ENCODE data around the gene IL2RA.

IL2RA gene

DNA sequence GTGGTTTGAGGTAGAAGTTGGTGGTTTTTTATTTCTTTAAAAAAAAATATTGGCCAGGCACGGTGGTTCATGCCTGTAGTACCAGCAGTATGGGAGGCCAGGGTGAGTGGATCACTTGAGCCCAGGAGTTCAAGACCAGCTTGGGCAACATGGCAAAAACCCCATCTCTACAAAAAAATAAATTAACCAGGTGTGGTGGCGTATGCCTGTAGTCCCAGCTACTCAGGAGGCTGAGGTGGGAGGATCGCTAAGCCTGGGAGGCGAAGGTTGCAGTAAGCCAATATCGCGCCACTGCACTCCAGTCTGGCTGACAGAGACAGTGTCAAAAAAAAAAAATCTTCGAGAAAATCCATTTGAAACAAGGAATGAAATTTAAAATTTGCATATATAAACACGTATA lies 1.1 kb downstream of the IL2RA start:
- in situ Hi-C loops (cut with HindIII; ENCODE audit: low sequenced_read_pairs): no loop called here

DNA sequence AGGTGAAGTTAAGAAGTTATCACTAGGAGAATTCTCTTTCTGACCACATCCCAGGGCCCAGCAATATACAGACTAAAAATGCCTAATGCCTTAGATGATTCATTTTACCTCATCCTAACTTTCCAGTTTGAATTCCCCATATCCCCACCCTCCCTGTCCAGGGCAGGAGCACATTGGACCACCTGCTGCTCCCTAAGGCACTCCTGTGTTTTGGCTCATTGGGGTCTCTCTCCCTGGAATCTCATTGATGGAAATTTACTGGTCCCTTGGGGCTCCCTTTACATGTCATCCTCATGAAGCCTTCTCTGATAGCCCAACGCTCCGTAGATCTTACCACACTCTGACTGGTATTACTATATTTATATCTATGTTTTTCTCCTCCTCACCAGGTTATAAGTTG lies 2.7 kb downstream of the IL2RA start:
- in situ Hi-C loops (cut with HindIII; ENCODE audit: low sequenced_read_pairs): no loop called here

DNA sequence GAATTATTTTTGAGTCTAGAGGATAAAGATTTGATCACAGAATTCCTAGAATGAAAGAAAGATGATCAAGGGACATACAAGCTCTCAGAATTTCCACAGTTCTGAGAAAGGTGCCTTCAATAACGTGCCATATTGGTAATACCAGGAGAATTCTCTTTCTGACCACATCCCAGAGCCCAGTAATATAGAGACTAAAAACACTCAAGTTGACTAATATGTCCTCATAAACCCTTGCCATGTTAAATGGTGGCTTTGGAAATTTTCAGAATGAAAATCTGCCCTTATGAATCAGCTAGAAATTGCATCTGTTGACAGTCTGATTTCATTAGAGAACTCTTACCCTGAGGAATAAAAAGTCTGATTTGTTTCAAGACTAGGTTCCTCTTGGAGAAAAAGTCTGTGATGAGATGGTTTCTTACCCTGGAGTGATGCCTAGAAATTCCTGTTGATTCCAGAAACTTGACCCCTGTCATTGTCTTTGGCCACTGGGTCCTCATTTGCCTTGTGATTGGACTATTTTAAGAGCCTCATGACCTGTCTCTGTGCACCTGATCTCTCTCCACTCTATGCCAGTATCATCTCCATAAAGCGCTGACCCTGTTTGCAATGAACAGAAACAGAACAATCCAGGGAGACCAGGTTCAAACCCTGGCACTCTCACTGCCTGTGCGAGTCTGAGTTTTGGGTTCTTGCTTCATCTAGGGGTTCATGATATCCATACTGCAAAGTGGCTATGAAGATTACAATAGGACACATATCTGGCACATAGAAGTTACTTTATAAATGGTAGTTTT lies 3.3 kb downstream of the IL2RA start:
- in situ Hi-C loops (cut with HindIII; ENCODE audit: low sequenced_read_pairs): no loop called here

DNA sequence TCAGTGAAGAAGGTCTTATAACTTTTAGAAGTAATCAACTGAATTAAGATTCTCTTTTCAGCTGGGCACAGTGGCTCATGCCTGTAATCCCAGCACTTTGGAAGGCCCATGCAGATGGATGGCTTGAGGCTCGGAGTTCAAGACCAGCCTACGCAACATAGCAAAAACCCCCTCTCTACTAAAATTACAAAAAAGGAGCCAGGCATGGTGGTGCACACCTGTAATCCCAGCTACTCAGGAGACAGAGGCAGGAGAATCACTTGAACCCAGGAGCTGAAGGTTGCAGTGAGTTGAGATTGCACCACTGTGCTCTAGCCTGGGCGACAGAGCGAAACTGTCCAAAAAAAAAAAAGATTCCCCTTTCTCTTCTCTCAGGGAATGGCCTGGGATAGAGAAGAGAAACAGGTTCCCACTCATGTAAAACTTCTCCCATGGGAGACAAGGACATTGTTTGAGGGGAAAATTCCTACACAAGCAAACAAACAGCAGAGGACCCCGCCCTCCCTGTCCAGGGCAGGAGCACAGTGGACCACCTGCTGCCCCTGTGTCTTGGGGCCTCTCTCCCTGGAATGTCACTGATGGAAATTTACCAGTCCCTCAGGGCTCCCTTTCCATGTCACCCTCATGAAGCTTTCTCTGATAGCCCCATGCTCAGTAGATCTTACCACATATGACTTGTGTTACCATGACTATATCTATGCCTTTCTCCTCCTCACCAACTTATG lies 5.6 kb downstream of the IL2RA start:
- in situ Hi-C loops (cut with HindIII; ENCODE audit: low sequenced_read_pairs): no loop called here

DNA sequence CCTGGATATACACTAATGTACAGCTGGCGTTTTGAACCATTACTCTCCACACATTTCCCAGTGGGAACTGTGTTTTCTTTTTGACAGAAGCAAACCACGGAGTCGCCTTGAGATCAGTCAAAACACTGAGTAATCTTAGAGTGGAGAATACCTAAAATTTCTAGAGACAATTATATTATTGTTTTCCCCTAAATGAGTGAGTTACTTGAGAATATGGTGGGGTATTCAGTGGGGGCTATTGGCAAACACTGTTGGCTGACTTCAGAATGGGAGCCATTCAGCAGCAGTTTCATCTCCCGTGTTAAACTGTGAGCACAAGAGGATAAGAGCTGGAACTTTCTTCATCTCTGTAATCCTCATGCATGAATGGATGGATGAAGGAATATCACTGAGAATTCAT lies 6.2 kb downstream of the IL2RA start:
- in situ Hi-C loops (cut with HindIII; ENCODE audit: low sequenced_read_pairs): no loop called here

DNA sequence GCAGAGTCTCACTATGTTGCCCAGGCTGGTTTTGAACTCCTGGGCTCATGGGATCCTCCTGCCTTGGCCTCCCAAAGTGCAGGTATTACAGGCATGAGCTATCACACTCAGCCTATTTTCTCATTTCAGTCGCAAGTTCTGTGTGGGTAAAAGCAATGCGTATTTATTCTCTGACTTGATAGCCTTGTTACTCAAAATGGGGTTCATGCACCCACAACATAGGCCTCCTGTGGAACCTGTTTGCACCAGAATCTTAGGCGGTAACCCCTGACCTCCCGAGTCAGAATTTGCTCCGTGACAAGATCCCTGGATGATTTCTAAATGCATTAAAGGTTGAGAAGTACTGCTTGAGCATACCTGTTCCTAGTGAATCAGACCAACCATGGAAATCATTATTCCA lies 7.3 kb downstream of the IL2RA start:
- in situ Hi-C loops (cut with HindIII; ENCODE audit: low sequenced_read_pairs): no loop called here

DNA sequence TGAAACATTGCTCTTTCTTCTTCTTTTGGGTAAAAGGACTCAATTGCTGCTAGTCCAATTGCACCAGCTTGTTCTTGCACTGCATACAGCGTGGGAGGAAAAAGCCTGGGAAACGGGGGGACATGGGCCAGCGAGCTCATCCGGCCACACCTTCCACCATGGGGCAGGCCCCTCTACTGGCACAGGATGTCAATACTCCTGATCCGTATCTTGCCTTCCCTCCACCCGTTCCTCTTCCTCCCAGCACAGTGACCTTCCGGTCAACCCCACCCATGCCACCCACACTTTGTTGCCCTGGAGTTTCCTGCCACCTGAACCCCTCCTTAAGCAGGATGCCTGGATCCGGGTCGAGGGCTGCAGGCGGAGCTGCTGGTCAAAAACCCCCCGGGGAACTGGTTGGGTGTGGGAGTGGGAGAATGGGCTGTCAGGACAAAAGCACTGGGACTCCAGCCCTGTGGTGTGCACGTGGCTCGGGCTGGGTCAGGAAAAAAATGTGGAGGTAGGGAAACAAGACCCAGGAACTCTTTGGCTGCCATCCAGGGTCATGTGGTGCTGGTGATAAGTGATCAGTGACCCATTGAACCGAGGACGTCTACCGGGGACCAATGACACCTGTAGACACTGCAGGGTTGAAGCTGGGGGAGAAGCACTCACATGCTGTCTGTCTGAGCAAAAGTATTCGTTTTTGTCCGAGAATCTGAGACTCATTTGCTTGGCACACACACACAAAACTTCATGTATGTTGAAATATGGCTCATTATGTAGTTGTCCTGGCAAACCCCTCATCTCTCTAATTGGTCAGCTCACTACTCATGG lies 8.1 kb downstream of the IL2RA start:
- in situ Hi-C loops (cut with HindIII; ENCODE audit: low sequenced_read_pairs): no loop called here

DNA sequence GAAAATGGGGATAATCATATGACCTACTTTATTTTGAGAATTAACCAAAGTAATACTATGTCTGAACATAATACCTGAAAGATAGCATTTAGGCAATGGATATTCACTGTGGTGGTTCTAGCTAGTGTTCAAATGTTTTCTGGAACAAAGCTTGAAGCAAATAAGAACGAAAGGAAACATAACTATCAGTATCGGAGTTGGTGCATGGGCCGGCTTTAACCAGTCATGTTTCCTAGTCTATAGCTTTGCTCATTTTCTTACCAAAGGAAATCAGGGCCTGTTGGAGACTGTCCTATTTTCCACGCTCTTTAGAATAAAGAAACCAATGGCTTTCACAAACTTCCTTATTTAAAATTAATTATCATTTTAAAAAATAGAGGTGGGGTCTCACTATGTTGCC lies 8.9 kb downstream of the IL2RA start:
- in situ Hi-C loops (cut with HindIII; ENCODE audit: low sequenced_read_pairs): no loop called here

DNA sequence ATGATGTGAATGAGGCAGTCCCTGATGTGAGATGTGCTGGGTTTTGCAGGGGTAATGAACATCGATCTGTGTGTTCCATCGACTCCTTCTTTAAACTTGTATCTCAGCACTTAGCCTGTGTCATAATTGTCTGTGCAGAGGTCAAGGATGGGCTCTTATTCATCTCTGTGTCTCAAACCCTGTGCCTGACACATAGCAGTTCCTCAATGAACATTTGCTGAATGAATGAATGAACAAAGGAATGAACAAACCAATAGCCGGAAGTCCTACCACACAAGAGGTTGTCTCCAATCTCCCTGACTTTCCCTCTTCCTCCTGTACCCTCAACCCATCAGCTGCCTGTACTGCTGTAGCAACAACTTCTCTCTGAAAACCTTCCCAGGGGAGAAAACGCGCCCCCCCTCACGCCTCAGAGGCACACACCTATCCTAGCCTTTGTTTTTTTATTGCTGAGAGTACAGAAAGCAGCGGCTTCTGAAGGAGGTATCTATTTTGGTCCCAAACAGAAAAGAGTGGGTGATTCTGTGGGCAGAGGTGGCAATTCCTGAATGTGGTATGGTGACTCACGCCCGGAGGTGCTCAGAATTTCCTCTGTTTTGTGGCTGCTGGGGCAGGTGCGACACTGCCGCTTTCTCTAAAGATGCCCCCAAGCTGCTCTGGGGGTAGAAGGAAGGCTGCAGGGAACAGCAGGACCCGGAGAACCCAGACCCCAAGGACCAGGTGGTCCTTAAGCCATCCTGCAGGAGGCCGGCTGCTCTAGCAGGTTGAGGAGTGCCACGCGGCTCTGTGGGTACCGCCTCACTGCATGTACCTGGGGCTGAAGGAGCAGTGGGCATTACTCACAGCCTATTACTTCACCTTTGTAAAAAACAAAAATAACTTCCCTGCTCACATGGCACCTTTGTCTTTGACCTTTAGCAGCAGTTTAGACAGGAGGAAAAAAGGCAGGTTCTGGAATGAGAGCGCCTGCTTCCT lies 9.6 kb downstream of the IL2RA start:
- in situ Hi-C loops (cut with HindIII; ENCODE audit: low sequenced_read_pairs): no loop called here

DNA sequence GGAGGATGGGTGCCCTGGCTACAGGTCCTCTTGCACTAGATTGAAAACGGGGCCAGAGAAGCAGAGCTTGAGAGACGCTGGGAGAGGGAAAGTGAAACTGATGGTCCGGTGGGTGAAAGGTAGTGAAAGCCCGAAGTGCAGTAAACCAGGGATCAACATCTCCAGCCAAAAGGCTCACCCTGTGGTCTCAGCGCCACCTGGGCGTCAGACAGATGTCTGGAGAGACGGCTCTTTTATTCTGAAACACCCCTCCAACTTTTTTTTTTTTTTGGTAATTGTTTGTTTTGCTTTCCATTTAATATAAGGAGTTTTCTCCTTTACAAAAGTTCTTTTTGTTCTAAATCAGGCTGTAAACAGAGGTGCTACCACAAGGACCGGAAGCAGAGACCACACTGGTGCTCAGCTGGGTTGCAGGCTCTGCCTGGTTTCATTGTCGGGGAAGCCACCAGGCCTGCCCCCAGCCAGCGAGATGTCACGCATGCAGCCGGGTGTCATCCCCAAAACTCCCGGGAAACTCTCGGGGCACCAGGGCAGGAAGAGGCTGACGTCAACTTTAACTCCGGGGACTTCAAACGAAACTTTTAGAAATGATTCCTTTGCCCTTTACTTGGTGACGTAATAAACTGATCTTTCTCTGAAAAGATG lies 11.2 kb downstream of the IL2RA start:
- in situ Hi-C loops (cut with HindIII; ENCODE audit: low sequenced_read_pairs): no loop called here

DNA sequence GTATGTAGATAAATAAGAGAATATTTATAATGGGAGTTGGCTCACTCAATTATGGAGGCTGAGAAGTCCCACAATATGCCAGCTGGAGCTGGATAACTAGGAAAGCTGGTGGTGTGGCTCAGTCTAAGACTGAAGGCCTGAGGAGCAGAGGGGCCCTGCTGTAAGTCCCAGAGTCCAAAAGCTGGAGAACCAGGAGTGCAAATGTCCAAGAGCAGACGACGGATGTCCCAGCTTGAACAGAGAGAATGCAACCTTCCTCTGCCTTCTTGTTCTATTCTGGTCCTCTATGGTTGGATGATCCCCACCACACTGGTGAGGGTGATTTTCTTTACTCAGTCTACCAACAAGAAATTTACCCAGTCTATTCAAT lies 13.2 kb downstream of the IL2RA start:
- in situ Hi-C loops (cut with HindIII; ENCODE audit: low sequenced_read_pairs): no loop called here

DNA sequence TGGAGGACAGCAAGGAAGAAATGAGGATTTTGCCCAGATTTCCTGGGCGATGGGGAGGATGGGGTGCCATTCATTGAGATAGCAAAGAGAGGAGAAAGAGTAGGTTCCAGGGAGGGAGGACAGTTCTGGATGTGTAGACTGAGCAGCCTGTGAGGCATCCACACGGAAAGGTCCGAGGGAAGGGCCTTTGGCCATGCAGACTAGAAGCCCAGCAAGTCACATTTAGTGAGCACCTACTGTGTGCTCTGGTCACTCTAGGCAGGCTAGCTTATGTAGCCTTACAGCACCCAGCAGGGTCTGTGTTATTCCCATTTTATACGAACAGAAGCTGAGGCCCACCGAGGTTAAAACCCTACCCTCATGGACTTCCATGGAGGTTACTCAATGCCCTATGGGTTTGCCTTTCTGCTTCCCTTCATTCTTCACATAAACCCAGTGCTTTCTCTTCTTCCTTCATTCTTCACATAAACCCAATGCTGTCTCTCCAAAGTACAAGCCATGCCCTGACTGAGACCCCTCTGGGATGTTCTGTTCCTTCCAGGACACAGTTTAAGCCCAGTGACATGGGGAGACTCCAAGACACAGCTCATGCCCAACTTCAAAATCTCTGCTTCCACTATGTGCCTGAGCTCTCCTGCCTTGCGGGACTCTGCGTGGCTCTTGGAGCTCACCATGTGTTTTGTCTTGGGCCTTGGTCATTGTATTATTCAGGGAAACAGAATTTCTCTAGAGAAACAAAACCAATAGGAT lies 13.7 kb downstream of the IL2RA start:
- in situ Hi-C loops (cut with HindIII; ENCODE audit: low sequenced_read_pairs): no loop called here

DNA sequence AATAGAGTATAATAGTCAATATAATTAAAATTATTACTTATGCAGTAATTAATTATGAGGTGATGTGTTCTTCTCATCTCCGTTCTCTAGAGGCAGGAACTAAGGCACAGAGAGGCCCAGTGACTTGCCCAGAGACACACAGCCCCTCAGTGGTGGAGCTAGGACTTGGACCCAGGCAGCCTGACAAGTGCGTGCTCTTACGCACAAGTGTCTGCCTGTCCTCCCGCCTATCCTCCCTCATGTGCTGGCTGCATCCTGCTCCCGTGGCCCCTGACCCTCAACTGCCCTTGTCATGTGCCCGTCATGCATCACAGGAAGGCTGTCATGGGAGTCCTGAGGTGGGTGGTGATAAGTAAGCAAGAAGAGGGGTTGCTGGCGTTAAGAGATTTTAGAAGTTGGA lies 14.3 kb downstream of the IL2RA start:
- in situ Hi-C loops (cut with HindIII; ENCODE audit: low sequenced_read_pairs): no loop called here

DNA sequence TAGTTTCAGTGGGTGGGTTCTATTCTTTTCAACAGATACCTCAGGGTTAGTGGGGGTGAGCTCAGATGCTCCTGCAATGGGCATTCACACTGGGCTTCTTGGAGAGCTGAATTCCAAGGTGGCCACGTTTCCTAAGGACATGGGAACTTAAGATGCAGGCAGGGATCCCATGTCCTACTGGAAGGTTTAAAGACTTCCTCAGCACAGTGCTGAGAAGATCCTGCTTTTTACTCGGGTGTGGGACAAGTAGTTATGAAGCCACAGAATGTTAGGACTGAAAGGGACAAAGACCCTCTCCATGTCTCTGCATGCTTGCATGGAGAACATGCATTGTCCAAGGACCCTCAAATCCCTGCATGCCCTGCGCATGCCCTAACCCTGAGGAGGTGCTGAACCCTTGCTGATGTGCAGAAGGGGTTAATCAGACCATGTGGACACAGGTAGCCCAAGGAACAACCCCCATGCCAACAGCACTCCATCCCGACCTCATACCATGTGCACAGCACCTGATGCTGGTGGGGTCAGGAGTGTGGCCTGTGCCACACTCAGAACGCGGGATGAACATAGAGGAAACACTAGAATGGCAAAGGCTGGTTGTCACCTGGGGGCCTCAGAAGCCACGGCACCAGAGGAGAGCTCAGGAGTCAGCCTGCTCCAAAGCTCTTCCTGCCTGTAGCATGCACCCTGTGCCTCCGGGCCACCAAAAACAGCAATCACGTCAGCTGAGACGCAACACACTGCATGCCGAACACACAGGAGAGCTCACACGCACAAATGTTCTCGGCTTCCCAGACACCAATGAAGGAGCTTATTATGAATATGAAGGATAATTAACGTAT lies 15.2 kb downstream of the IL2RA start:
- in situ Hi-C loops (cut with HindIII; ENCODE audit: low sequenced_read_pairs): no loop called here

DNA sequence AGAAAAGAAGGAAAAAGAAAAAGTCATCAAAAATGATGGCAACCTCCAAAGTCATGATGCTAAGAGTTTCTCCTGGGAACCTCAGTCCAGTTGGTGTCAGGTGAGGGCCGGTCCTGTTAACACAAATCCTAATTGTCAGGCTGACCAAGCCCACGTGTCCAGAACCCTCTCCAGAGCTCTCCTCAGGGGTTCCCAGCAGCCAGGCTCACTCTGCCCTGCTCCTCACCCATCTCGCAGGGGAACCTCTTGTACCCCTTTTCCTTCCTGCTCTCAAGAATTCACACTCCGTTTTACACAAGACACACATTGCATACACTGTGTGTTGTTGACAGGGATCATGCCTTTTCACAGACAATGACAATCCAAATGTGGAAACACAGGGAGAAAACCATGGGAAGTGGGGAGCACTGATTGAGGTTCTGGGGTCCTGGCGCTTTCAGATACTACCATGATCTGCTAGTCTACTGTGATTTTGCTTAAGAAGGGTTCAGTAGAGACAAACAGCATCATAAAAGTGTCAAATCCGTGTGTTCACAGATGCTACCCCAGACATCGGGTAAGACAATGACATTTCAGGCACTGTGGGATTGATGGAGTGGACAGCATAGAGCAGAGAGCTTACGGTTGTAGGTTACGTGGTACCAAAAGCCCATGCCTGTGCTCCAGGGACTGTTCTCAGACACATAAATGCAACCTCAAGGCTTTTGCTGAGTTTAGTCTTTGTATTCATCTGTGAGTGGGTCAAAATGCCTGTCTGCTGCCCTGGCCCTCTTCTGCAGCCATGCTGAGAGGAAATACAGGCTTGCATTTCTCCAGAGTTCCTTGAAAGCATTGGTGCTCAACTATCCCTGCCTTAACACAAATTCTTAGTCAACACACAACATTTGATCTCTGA lies 16.0 kb downstream of the IL2RA start:
- in situ Hi-C loops (cut with HindIII; ENCODE audit: low sequenced_read_pairs): no loop called here

DNA sequence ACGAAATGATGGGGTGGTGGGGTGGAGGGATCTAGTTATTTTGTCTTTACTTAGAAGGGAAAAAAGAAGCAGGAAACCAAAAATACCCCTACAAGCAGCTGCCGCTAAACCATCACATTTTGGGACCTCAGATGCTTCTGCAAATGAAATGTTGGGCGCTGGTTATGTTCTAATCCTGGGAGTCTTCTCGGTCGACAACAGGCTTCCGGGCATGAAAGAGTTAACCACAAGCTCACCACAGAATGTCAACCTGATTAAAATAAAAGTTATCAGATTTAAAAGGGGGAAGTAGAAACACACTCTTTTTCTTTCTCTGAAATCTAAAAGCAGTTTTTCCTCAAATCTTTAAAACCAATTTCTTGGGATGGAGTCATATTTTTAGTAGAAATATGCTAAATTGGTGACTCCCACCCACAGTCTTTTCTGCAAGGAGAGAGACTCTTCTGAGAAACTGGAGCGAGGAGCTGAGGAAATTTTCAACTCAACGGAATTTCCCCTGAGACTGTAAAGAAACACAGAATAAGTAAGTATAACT lies 16.8 kb downstream of the IL2RA start:
- in situ Hi-C loops (cut with HindIII; ENCODE audit: low sequenced_read_pairs): no loop called here

DNA sequence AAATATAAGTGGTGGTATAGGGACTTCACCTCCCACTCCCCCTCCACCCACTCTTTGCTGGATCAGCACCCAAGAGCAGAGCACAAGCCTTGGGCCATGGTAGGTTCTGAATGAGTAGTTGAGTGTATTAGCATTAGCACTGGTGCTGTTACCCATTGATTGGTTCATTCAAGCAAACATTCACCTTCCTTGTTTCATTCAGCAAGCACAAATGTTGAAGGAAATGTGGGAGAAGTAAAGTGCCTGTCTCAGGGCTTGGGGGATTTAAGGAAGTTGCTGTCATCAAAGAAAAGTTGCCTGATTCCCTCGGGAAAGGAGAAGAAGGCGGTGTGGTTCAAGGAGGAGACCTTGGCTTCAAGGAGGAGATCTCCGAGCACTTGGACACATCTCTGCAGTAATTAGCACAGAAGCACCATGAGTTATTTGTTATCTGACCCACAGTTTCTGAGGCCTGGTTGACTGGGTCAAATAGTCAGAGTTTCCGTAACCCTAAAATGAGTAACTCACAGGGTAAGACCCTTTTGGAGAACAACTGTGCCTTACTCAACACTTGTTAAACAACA lies 17.3 kb downstream of the IL2RA start:
- in situ Hi-C loops (cut with HindIII; ENCODE audit: low sequenced_read_pairs): loop anchor here (5.0 kb wide), 4 partner anchors 37 to 92 kb away; no protein-coding TSS in a partner anchor

Data from endothelial cell of hepatic sinusoid (primary cell).